GM12872 (cell line): ENCODE results near the gene LYRM2.

Source experiments
- CTCF ChIP-seq: IDR thresholded peaks from 3 replicates; pipeline ENCODE4 v1.5.1; 2011; ENCODE audit warnings: low read depth, mild to moderate bottlenecking, low read length, moderate library complexity; ENCODE audit not compliant: insufficient read depth

Gene LYRM2

GRCh38 chr6:89542866-89543265 lies 95.7 kb downstream of the LYRM2 start:
- TF ChIP-seq CTCF = no peak

GRCh38 chr6:89542081-89542857 lies 96.3 kb downstream of the LYRM2 start:
- TF ChIP-seq CTCF = no peak

- no peak for TF ChIP-seq CTCF
These were observed 98.8 kb downstream of the LYRM2 start for GRCh38 chr6:89539779-89540178.

GRCh38 chr6:89536231-89536630 lies 102.3 kb downstream of the LYRM2 start:
- 0 out of 3 replicates have a peak, but pooled peaks have one; percentile 5 for TF ChIP-seq CTCF

GRCh38 chr6:89530982-89531381 lies 107.6 kb downstream of the LYRM2 start:
- TF ChIP-seq CTCF = no peak

GRCh38 chr6:89528866-89529265 lies 109.7 kb downstream of the LYRM2 start:
- TF ChIP-seq CTCF = no peak

- TF ChIP-seq CTCF = no peak
These were observed 110.9 kb downstream of the LYRM2 start for GRCh38 chr6:89527634-89528033.

- no peak for TF ChIP-seq CTCF
These were observed 112.0 kb downstream of the LYRM2 start for GRCh38 chr6:89526563-89526869.
